Activated naive CD4-positive, alpha-beta T cell treated with anti-CD3 and anti-CD28 coated beads, Interleukin-2, amount 10 ng/mL, durations not matched to agents 7 days and 5 days (primary cell): ENCODE data around the gene PFDN2.

ENCODE experiments used
- CTCF ChIA-PET: fragments of 350-600 bp; sonication (Branson Sonifier 250); formaldehyde crosslinking; loops from one replicate; lab custom pipeline; 2021; ENCODE audit warnings: antibody characterized with exemption; lab: Charles Lee
- DNase-seq: peaks from one replicate; pipeline ENCODE4 v3.0.0-alpha.2; 2020
- H3K27ac Mint-ChIP-seq: one replicate; pipeline ENCODE4 v1.8.0; 2021; ENCODE audit warnings: mild to moderate bottlenecking, moderate library complexity, mixed read lengths
- H3K27me3 Mint-ChIP-seq: one replicate; pipeline ENCODE4 v1.8.0; 2021; ENCODE audit warnings: mild to moderate bottlenecking, mixed read lengths
- H3K36me3 Mint-ChIP-seq: one replicate; pipeline ENCODE4 v1.8.0; 2021; ENCODE audit warnings: mixed read lengths
- H3K4me1 Mint-ChIP-seq: one replicate; pipeline ENCODE4 v1.8.0; 2021; ENCODE audit warnings: mixed read lengths
- H3K4me3 Mint-ChIP-seq: one replicate; pipeline ENCODE4 v1.8.0; 2021; ENCODE audit warnings: mild to moderate bottlenecking, moderate library complexity, mixed read lengths
- H3K9me3 Mint-ChIP-seq: one replicate; pipeline ENCODE4 v1.8.0; 2021; ENCODE audit warnings: mixed read lengths

PFDN2 gene

GRCh38 chr1:161158316-161159010 is 40.6 kb upstream of the PFDN2 start:
- H3K27ac Mint-ChIP-seq, result peak overlapping the region; percentile 85
- no peaks in the 10 kb centered on the region for H3K27me3 Mint-ChIP-seq
- H3K36me3 Mint-ChIP-seq, result peaks cover 55% of the 10 kb centered on the region
- DNase-seq, result no peak
- peaks cover 57% of the 10 kb centered on the region for H3K4me1 Mint-ChIP-seq
- H3K4me3 Mint-ChIP-seq, result peak overlapping the region; percentile 89
- no peaks in the 10 kb centered on the region for H3K9me3 Mint-ChIP-seq
- CTCF ChIA-PET, result interaction anchor here (1.3 to 1.9 kb wide), 6 partner anchors 8 to 223 kb away, joined by 3 to 6 read pairs (median 4); no protein-coding TSS in a partner anchor

GRCh38 chr1:161157867-161158266 is 40.0 kb upstream of the PFDN2 start:
- no peak for DNase-seq
- CTCF ChIA-PET, result interaction anchor here (1.3 to 3.7 kb wide), 7 partner anchors 8 to 224 kb away, joined by 3 to 24 read pairs (median 4); partner anchors contain the start of gene PPOX
- no peak overlapping the region for H3K27ac Mint-ChIP-seq
- H3K4me1 Mint-ChIP-seq, result peaks cover 59% of the 10 kb centered on the region
- H3K9me3 Mint-ChIP-seq, result no peaks in the 10 kb centered on the region
- H3K27me3 Mint-ChIP-seq, result no peaks in the 10 kb centered on the region
- H3K4me3 Mint-ChIP-seq, result peak overlapping the region; percentile 89
- H3K36me3 Mint-ChIP-seq, result peaks cover 50% of the 10 kb centered on the region

- Mint-ChIP-seq H3K27ac (peak within 1 kb of the TSS; percentile 99), H3K36me3 (peaks cover 28% of the 10 kb centered on the region), H3K4me1 (peaks cover 36% of the 10 kb centered on the region), H3K9me3 (no peaks in the 10 kb centered on the region), H3K4me3 (peak within 1 kb of the TSS; percentile 90), H3K27me3 (no peaks in the 10 kb centered on the region)
- peak; percentile 90 for DNase-seq
- CTCF ChIA-PET, result interaction anchor here (0.6 to 2.5 kb wide), 4 partner anchors 10 to 83 kb away, joined by 3 to 7 read pairs (median 4); partner anchors contain the start of gene PPOX
Measured at GRCh38 chr1:161153682-161154337, 36.0 kb upstream of the PFDN2 start, which contains the start of gene UFC1. Gene UFC1, plus strand, starts transcription at chr1:161153978. Its CDS starts 20 bp downstream, at chr1:161153998.

- CTCF ChIA-PET, result interaction anchor here (0.6 to 2.5 kb wide), 3 partner anchors 13 to 82 kb away, joined by 4 to 7 read pairs (median 4); partner anchors contain the start of gene PPOX
- no peaks in the 10 kb centered on the region for H3K9me3 Mint-ChIP-seq
Measured at GRCh38 chr1:161153176-161153575, 35.3 kb upstream of the PFDN2 start.

GRCh38 chr1:161145832-161146231 is 28.0 kb upstream of the PFDN2 start:
- no peaks in the 10 kb centered on the region for H3K9me3 Mint-ChIP-seq
- no peaks in the 10 kb centered on the region for H3K27me3 Mint-ChIP-seq
- CTCF ChIA-PET, result no interaction called here

More at GRCh38 chr1:161153176-161153575, 35.3 kb upstream of the PFDN2 start:
- no peak for DNase-seq
- H3K27me3 Mint-ChIP-seq, result no peaks in the 10 kb centered on the region
- H3K27ac Mint-ChIP-seq, result peak overlapping the region; percentile 99
- H3K4me3 Mint-ChIP-seq, result peak overlapping the region; percentile 90
- H3K4me1 Mint-ChIP-seq, result peaks cover 30% of the 10 kb centered on the region
- peaks cover 22% of the 10 kb centered on the region for H3K36me3 Mint-ChIP-seq

GRCh38 chr1:161140755-161141400 is 23.0 kb upstream of the PFDN2 start:
- Mint-ChIP-seq H3K27me3 (no peaks in the 10 kb centered on the region), H3K9me3 (no peaks in the 10 kb centered on the region), H3K27ac (no peak overlapping the region), H3K36me3 (no peaks in the 10 kb centered on the region), H3K4me3 (no peak overlapping the region), H3K4me1 (peaks cover 5% of the 10 kb centered on the region)
- CTCF ChIA-PET, result interaction anchor here (0.7 to 2.2 kb wide), 14 partner anchors 13 to 240 kb away, joined by 3 to 9 read pairs (median 4); partner anchors contain the start of gene ARHGAP30
- no peak for DNase-seq

More at GRCh38 chr1:161145832-161146231, 28.0 kb upstream of the PFDN2 start:
- no peak for DNase-seq
- no peak overlapping the region for H3K4me3 Mint-ChIP-seq
- H3K4me1 Mint-ChIP-seq, result no peaks in the 10 kb centered on the region
- no peaks in the 10 kb centered on the region for H3K36me3 Mint-ChIP-seq
- no peak overlapping the region for H3K27ac Mint-ChIP-seq

GRCh38 chr1:161139766-161140165 is 21.9 kb upstream of the PFDN2 start:
- CTCF ChIA-PET, result interaction anchor here (0.6 to 2.8 kb wide), 12 partner anchors 9 to 142 kb away, joined by 3 to 12 read pairs (median 4); no protein-coding TSS in a partner anchor
- H3K27ac Mint-ChIP-seq, result no peak overlapping the region
- no peaks in the 10 kb centered on the region for H3K27me3 Mint-ChIP-seq
- H3K9me3 Mint-ChIP-seq, result no peaks in the 10 kb centered on the region
- peak; percentile 63 for DNase-seq
- peaks cover 10% of the 10 kb centered on the region for H3K4me1 Mint-ChIP-seq
- no peak overlapping the region for H3K4me3 Mint-ChIP-seq
- peaks cover 3% of the 10 kb centered on the region for H3K36me3 Mint-ChIP-seq

GRCh38 chr1:161138431-161138830 is 20.6 kb upstream of the PFDN2 start:
- CTCF ChIA-PET, result interaction anchor here (0.9 to 3.7 kb wide), 8 partner anchors 11 to 141 kb away, joined by 3 to 12 read pairs (median 4); partner anchors contain the start of genes F11R, NIT1, PFDN2 and USF1

GRCh38 chr1:161137881-161138280 is 20.0 kb upstream of the PFDN2 start:
- no peak overlapping the region for H3K4me3 Mint-ChIP-seq
- no peak for DNase-seq
- H3K27me3 Mint-ChIP-seq, result no peaks in the 10 kb centered on the region
- H3K27ac Mint-ChIP-seq, result no peak overlapping the region
- no peaks in the 10 kb centered on the region for H3K9me3 Mint-ChIP-seq
- peaks cover 10% of the 10 kb centered on the region for H3K4me1 Mint-ChIP-seq
- CTCF ChIA-PET, result interaction anchor here (0.9 to 3.7 kb wide), 7 partner anchors 20 to 140 kb away, joined by 3 to 12 read pairs (median 4); partner anchors contain the start of genes F11R, NIT1, PFDN2 and USF1
- H3K36me3 Mint-ChIP-seq, result peaks cover 3% of the 10 kb centered on the region

More at GRCh38 chr1:161138431-161138830, 20.6 kb upstream of the PFDN2 start:
- peak overlapping the region; percentile 10 for H3K27ac Mint-ChIP-seq
- H3K27me3 Mint-ChIP-seq, result no peaks in the 10 kb centered on the region
- peaks cover 10% of the 10 kb centered on the region for H3K4me1 Mint-ChIP-seq
- no peak overlapping the region for H3K4me3 Mint-ChIP-seq
- H3K36me3 Mint-ChIP-seq, result peaks cover 3% of the 10 kb centered on the region
- no peak for DNase-seq
- no peaks in the 10 kb centered on the region for H3K9me3 Mint-ChIP-seq

GRCh38 chr1:161133220-161133740 is 15.4 kb upstream of the PFDN2 start:
- CTCF ChIA-PET, result interaction anchor here (0.7 to 1.6 kb wide), 7 partner anchors 14 to 138 kb away, joined by 3 to 4 read pairs (median 3); partner anchors contain the start of genes ARHGAP30, NIT1 and PFDN2
- Mint-ChIP-seq H3K9me3 (no peaks in the 10 kb centered on the region), H3K36me3 (peaks cover 22% of the 10 kb centered on the region), H3K27me3 (no peaks in the 10 kb centered on the region), H3K4me1 (peaks cover 45% of the 10 kb centered on the region), H3K27ac (no peak overlapping the region), H3K4me3 (no peak overlapping the region)
- no peak for DNase-seq

- CTCF ChIA-PET, result interaction anchor here (0.7 to 1.6 kb wide), 9 partner anchors 14 to 137 kb away, joined by 3 to 4 read pairs (median 3); partner anchors contain the start of genes ARHGAP30, NIT1 and PFDN2
- DNase-seq, result peak; percentile 94
- H3K36me3 Mint-ChIP-seq, result peaks cover 29% of the 10 kb centered on the region
- H3K4me1 Mint-ChIP-seq, result peaks cover 51% of the 10 kb centered on the region
- H3K27ac Mint-ChIP-seq, result peak within 1 kb of the TSS; percentile 86
- H3K4me3 Mint-ChIP-seq, result no peak within 1 kb of the TSS
- no peaks in the 10 kb centered on the region for H3K9me3 Mint-ChIP-seq
- no peaks in the 10 kb centered on the region for H3K27me3 Mint-ChIP-seq
Measured at GRCh38 chr1:161132410-161133219, 14.8 kb upstream of the PFDN2 start, which contains the start of gene DEDD. Gene DEDD, minus strand, starts transcription at chr1:161132667. Its CDS starts 8,205 bp downstream, at chr1:161124462.
